ENCODE measurements around the gene CEP135.
A peak's percentile ranks its signal among the peaks of the same experiment; 100 is the strongest.
"Not testable (repeated sequence)": the region's sequence is repeated elsewhere in the genome, so short reads cannot be mapped to it uniquely, and the experiment has no call there.

CEP135 gene

GRCh38 chr4:55947254-55947882 is 1.4 kb upstream of the CEP135 start:
- DNase-seq, result peak; percentile 50

DNA sequence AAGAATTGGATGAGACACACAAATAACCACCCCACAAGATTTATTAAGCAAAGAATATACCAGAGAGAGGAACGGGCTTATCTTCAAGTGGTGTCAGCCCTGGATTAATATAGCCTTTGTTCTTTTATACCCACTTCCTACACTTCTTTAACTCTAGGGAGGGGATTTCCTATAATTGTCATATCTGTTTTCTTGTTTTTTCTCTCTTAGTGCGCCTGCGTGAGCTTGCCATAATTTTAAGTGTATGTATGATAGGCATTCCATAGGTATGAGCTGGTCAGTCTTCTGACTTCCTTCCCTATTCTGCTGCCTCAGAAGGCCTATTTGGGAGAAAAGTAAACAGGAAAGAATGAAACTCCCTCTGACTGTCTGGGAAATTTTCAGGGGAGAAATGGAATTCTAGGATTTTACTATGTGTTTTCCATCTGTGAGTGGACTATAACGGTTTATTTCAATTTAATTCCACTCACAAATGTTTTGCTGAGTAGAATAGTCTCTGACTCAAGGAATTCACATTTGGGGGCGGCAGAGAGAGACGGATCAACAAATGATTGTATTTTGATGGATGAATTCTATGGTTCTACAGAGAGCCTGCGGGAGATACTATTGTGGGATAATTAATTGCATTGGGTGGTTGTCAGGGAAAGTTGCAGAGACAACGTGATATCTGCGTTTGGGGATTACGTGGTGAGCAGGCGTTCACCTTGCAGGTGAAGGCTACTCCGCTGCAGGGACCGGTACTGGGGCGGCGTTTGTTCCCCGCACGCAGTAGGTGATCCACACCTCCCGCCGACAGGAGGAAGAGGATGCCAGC is 626 bp upstream of the CEP135 start:
- DNase-seq, result peak; percentile 96

DNA sequence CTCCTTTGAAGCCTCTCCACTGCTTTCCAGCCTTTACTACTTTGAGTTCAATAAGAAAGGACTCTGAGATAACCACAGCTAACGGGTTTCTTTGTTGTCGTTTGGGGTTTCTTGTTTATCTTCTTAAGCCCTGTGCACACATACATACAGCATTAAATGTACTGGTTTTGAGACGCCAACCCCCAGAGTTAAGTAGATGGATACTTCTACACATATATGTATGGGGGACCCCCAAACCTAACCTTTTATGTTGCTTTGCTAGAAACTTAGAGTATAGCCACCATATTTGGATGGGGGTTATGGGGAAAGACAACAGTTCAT is 697 bp downstream of the CEP135 start:
- peak; percentile 4 for DNase-seq

DNA sequence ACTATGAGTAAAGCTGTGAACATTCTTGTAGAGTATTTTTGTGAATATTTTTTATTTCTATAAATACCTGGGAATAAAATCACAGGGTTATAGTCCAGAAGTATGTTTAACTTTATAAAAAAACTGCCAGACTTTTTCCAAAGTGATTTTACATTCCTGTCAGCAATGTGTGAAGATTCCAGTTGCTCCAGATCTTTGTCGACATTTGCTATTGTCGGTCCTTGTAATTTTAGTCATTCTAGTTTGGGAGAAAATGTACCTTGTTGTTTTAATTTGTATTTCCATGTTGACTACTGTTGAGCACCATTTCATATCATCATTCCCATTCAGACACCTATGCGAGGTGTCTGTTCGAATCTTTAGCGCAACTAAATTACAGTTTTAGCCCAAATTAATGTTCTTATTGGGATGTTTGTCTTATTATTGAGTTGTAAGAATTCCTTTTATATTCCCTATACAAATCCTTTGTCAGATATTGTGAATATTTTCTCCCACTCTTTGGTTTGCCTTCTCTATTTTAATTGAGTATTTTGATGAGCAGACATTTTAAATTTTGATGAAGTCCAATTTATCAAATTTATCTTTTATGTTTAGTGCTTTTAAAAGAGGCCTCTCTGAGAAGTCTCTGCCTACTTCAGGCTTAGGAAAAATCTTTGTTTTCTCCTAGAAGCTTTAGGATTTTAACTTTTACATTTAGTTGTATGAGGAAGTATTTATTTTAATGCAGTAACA is 2.6 kb downstream of the CEP135 start:
- DNase-seq, result no peak

- DNase-seq, result no peak
Measured at GRCh38 chr4:55955710-55956109, 7.0 kb downstream of the CEP135 start.

DNA sequence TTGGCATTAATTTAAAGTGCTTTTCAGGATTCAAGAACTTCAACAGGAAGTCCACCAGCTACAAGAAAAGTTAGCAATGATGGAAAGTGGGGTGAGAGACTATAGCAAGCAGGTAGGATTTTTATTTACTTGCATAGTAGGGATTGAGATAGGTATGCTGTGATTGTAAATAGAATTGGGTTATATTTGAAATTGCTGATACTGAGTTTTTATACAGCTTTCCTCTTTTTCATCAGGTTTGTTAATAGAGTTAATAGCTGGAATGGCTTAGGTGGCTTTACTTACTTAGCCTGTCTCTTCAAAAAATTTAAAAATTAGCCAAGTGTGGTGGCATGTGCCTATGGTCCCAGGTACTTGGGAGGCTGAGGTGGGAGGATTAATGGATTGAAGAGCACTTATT is 10.9 kb downstream of the CEP135 start:
- DNase-seq, result no peak

DNA sequence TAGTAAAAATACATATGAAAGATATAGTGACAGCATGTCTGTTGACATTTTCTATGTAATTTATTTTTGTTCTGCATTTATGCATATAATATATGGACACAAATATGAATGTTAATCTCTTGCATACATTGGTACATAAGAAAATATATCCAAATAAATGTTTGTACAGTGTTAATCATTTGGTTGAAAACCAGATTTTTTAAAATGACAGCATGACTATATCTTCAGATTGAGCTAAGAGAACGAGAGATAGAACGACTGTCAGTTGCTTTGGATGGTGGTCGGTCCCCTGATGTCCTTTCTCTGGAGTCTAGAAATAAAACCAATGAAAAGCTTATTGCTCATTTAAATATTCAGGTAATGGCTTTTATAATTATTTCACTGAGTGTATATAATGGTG is 15.3 kb downstream of the CEP135 start:
- DNase-seq, result no peak

- no peak for DNase-seq
Measured at GRCh38 chr4:55965585-55965984, 16.8 kb downstream of the CEP135 start.

GRCh38 chr4:55966324-55966723 is 17.6 kb downstream of the CEP135 start:
- not testable (repeated sequence) for DNase-seq

DNA sequence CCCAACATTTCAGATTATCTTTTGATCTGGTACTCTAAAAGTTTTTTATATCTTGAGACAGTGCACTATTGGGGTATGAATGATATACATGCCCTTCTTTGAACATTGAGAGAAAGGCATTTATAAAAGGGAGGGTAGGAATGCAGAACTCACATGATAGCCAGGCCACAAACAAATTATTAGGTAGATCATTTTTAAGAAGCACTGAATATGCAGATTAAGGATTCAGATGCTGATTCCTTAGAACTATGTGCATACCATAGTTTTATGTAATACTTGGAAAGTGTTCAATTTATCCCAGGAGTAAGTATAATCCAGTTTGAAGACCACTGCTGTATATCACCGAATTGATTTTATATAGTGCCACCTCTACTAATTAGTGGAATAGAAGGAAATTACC is 18.6 kb downstream of the CEP135 start:
- DNase-seq, result no peak

DNA sequence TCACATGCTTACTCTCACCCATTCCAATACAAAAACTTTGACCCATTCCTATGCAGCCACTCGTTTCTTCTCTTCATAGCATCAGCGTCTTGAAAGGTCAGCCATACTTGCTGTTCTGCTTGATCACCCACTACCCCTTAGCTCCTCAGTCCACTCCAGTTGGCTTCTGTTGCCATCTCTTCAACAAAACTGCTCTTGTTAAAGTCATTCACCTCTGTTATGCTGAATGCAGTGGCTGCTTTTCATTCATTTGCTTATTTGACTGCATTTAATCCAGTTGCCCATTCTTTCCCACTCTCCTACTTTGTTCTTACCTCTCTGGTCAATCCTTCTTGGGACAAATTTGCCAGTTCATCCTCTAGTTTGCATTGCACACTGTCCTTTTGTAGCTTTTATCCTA is 24.9 kb downstream of the CEP135 start:
- DNase-seq, result no peak

DNA sequence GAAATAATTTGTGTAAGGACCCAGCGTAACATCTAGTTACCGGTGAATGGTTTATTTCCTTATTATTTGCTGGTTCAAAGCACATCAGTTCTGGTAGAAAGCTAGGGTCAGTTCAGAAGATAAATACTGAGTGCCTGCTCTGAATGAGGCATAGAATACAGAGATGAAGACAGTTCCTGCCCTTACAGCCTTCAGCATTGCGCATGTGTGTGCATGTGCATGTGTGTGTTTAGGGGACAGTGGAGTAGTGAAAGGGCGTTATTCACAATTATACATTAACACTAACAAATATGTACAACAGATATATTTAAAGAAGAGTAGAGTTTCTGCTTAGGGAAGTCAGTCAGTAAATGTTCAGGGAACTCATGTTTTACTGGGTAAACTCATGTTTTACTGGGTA is 29.1 kb downstream of the CEP135 start:
- DNase-seq, result no peak

DNA sequence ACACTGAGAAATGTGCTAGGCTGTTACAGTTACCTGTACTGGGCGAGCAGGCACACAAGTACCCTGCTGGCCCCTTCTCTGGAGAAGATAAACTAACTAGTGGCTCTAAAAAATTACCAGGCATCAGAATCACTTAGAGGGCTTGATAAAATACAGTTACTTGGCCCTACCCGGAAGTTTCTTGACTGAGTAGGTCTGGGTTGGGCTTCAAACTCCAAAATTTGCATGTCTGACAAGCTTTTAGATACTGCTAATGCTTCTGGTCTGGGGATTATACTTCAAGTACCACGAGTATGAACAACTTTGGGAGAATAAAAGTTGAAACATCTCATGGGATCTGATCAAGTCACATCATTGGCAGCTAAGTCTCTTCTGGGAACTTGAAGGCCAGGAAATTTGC is 30.8 kb downstream of the CEP135 start:
- no peak for DNase-seq

DNA sequence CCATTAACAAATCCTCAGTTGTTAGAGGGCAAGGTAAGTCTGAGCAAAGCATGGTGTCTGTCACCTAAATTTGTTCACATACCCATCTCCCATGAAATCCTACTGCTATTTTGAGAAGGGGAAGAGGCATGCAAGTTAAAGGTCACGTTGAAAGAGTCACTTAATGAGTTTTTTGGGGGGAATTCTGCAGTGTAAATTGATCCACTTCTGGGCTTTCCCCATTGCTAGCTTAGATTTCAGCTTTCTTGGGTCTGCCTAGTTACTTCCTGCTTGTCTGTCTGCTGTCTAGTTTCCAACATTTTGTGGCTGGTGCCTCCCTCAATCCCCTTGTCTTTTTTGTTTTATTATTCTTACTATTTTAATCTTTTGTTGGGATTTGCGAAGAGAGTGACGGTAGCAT is 32.0 kb downstream of the CEP135 start:
- DNase-seq, result no peak

- no peak for DNase-seq
Measured at GRCh38 chr4:55982976-55983375, 34.2 kb downstream of the CEP135 start.

GRCh38 chr4:55989766-55990165 is 41.0 kb downstream of the CEP135 start:
- no peak for DNase-seq

GRCh38 chr4:55993994-55994663 is 45.4 kb downstream of the CEP135 start:
- DNase-seq, result no peak

- no peak for DNase-seq
Measured at GRCh38 chr4:55996646-55997045, 47.9 kb downstream of the CEP135 start.

- no peak for DNase-seq
Measured at GRCh38 chr4:56003606-56004005, 54.9 kb downstream of the CEP135 start.

GRCh38 chr4:56004235-56004634 is 55.5 kb downstream of the CEP135 start:
- DNase-seq, result no peak

DNA sequence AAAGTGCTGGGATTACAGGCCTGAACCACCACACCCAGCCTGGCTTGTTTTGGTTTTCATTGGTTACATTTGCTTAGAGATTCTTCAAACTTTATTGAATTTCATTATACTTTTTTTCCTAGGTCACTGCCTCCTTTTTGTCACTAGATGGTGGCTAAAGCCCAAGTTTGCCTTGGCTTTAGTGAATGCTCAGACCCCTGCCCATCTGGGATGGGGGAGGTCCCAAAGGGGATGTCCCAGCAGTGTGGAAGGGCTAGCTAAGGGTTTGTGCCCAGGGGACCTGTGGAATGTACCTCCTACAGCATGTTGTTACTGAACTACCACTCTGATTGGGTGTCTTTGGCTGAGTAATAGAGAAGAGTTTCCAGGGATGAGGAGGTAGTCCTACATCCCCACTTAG is 58.4 kb downstream of the CEP135 start:
- DNase-seq, result peak; percentile 28

DNA sequence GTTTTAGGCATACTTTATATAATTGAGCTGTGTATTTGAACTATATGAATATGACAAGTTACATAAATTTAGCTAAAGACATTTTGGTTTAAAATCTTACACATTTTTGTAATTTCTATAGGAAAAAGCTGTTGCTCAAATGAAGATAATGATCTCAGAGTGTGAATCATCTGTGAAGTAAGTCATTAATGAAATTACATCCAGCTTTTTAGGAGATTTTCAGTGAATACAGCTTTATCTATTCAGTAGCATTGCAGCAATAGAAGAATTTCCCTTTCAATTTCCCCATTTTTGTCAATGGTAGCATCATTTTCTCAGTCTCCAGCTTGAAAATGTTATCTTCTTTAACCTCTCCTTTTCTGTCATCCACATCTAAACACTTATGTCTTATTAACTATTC is 59.5 kb downstream of the CEP135 start:
- no peak for DNase-seq

GRCh38 chr4:56026596-56026995 is 77.9 kb downstream of the CEP135 start:
- no peak for DNase-seq

Measured in fibroblast of skin of scalp (primary cell).